Activated naive CD8-positive, alpha-beta T cell treated with anti-CD3 and anti-CD28 coated beads for 36 hours (primary cell): Measurements from ENCODE around the gene ZNF160. TPM values are rescaled to one million over a fixed set of nuclear protein-coding genes. Genes with fewer than 3 reads are reported as not detected.
"Not testable (repeated sequence)": the region's sequence is repeated elsewhere in the genome, so short reads cannot be mapped to it uniquely, and the experiment has no call there.

ENCODE experiments used
- DNase-seq: peaks from one replicate; pipeline ENCODE4 v3.0.0; 2021
- H3K27ac Mint-ChIP-seq: one replicate; pipeline ENCODE4 v1.8.0; 2022; ENCODE audit warnings: mild to moderate bottlenecking, moderate library complexity, mixed read lengths
- H3K27me3 Mint-ChIP-seq: one replicate; pipeline ENCODE4 v1.8.0; 2022; ENCODE audit warnings: mild to moderate bottlenecking, mixed read lengths
- H3K36me3 Mint-ChIP-seq: one replicate; pipeline ENCODE4 v1.8.0; 2021; ENCODE audit warnings: mild to moderate bottlenecking, mixed read lengths
- H3K4me1 Mint-ChIP-seq: one replicate; pipeline ENCODE4 v1.8.0; 2021; ENCODE audit warnings: mixed read lengths
- H3K4me3 Mint-ChIP-seq: one replicate; pipeline ENCODE4 v1.8.0; 2022; ENCODE audit warnings: mild to moderate bottlenecking, moderate library complexity, mixed read lengths
- H3K9me3 Mint-ChIP-seq: one replicate; pipeline ENCODE4 v1.8.0; 2022; ENCODE audit warnings: mixed read lengths
- total RNA-seq, 2 experiments: library from RNA; stranded (reverse); gene quantifications; one replicate each; pipeline ENCODE4 v1.2.3, GENCODE V29; 2021

ZNF160 gene
- total RNA-seq: 10 to 100 TPM; 22.6 to 27.4 TPM

- Mint-ChIP-seq H3K27ac (peak within 1 kb of the TSS; percentile 85), H3K4me3 (peak within 1 kb of the TSS; percentile 91), H3K27me3 (no peaks in the 10 kb centered on the region), H3K36me3 (peaks cover 39% of the 10 kb centered on the region), H3K9me3 (peaks cover 25% of the 10 kb centered on the region), H3K4me1 (peaks cover 27% of the 10 kb centered on the region)
- peak; percentile 99 for DNase-seq
These were observed at the start of gene ZNF160 for GRCh38 chr19:53103234-53104203. Gene ZNF160 (minus strand): TSS chr19:53103422. CDS start chr19:53086276, 17,146 bp downstream.

GRCh38 chr19:53147645-53148044, 44.4 kb upstream of the ZNF160 start:
- H3K4me3 Mint-ChIP-seq: no peak overlapping the region
- H3K9me3 Mint-ChIP-seq: peaks cover 63% of the 10 kb centered on the region
- no peak for DNase-seq
- no peaks in the 10 kb centered on the region for H3K27me3 Mint-ChIP-seq
- peaks cover 94% of the 10 kb centered on the region for H3K36me3 Mint-ChIP-seq
- H3K4me1 Mint-ChIP-seq: no peaks in the 10 kb centered on the region
- H3K27ac Mint-ChIP-seq: no peak overlapping the region

- H3K9me3 Mint-ChIP-seq: peaks cover 59% of the 10 kb centered on the region
- H3K27ac Mint-ChIP-seq: no peak overlapping the region
- H3K36me3 Mint-ChIP-seq: peaks cover 59% of the 10 kb centered on the region
- no peaks in the 10 kb centered on the region for H3K27me3 Mint-ChIP-seq
- DNase-seq: no peak
- no peak overlapping the region for H3K4me3 Mint-ChIP-seq
- H3K4me1 Mint-ChIP-seq: no peaks in the 10 kb centered on the region
These were observed 37.1 kb upstream of the ZNF160 start for GRCh38 chr19:53140351-53140750.

- peaks cover 42% of the 10 kb centered on the region for H3K36me3 Mint-ChIP-seq
- no peak for DNase-seq
- peaks cover 49% of the 10 kb centered on the region for H3K9me3 Mint-ChIP-seq
- peaks cover 8% of the 10 kb centered on the region for H3K4me1 Mint-ChIP-seq
- no peak overlapping the region for H3K27ac Mint-ChIP-seq
- H3K4me3 Mint-ChIP-seq: no peak overlapping the region
- H3K27me3 Mint-ChIP-seq: peaks cover 8% of the 10 kb centered on the region
These were observed 33.2 kb upstream of the ZNF160 start for GRCh38 chr19:53136432-53136831.

GRCh38 chr19:53132141-53132991, 29.1 kb upstream of the ZNF160 start, which contains the start of gene ZNF415:
Gene ZNF415 (minus strand): TSS chr19:53132910. CDS start chr19:53122676, 10,234 bp downstream.
- no peak within 1 kb of the TSS for H3K27ac Mint-ChIP-seq
- H3K4me1 Mint-ChIP-seq: peaks cover 12% of the 10 kb centered on the region
- peaks cover 30% of the 10 kb centered on the region for H3K36me3 Mint-ChIP-seq
- H3K9me3 Mint-ChIP-seq: peaks cover 49% of the 10 kb centered on the region
- peaks cover 12% of the 10 kb centered on the region for H3K27me3 Mint-ChIP-seq
- H3K4me3 Mint-ChIP-seq: peak within 1 kb of the TSS; percentile 70
- DNase-seq: peak; percentile 73

- Mint-ChIP-seq H3K36me3 (peaks cover 30% of the 10 kb centered on the region), H3K9me3 (peaks cover 48% of the 10 kb centered on the region), H3K27me3 (peaks cover 12% of the 10 kb centered on the region), H3K27ac (no peak overlapping the region), H3K4me3 (peak overlapping the region; percentile 70), H3K4me1 (peaks cover 12% of the 10 kb centered on the region)
- no peak for DNase-seq
These were observed 28.5 kb upstream of the ZNF160 start for GRCh38 chr19:53131727-53132126.

GRCh38 chr19:53131085-53131590, 27.9 kb upstream of the ZNF160 start:
- DNase-seq: no peak
- Mint-ChIP-seq H3K4me3 (no peak overlapping the region), H3K4me1 (peaks cover 12% of the 10 kb centered on the region), H3K27ac (no peak overlapping the region), H3K27me3 (peaks cover 12% of the 10 kb centered on the region), H3K36me3 (peaks cover 33% of the 10 kb centered on the region), H3K9me3 (peaks cover 42% of the 10 kb centered on the region)

GRCh38 chr19:53130506-53130905, 27.3 kb upstream of the ZNF160 start:
- Mint-ChIP-seq H3K36me3 (peaks cover 35% of the 10 kb centered on the region), H3K27ac (no peak overlapping the region), H3K9me3 (peaks cover 39% of the 10 kb centered on the region), H3K4me1 (peaks cover 12% of the 10 kb centered on the region), H3K4me3 (no peak overlapping the region), H3K27me3 (peaks cover 12% of the 10 kb centered on the region)
- no peak for DNase-seq

- not testable (repeated sequence) for H3K27ac Mint-ChIP-seq, DNase-seq, H3K4me3 Mint-ChIP-seq, H3K27me3 Mint-ChIP-seq, H3K4me1 Mint-ChIP-seq
- H3K36me3 Mint-ChIP-seq: peaks cover 44% of the 10 kb centered on the region
- peaks cover 42% of the 10 kb centered on the region for H3K9me3 Mint-ChIP-seq
These were observed 23.7 kb upstream of the ZNF160 start for GRCh38 chr19:53126733-53127526.

GRCh38 chr19:53123400-53123799, 20.2 kb upstream of the ZNF160 start:
- Mint-ChIP-seq H3K27me3 (no peaks in the 10 kb centered on the region), H3K4me3 (no peak overlapping the region), H3K36me3 (peaks cover 50% of the 10 kb centered on the region), H3K27ac (no peak overlapping the region), H3K9me3 (peaks cover 38% of the 10 kb centered on the region), H3K4me1 (no peaks in the 10 kb centered on the region)
- DNase-seq: no peak

GRCh38 chr19:53112286-53112685, 9.1 kb upstream of the ZNF160 start:
- no peak for DNase-seq
- Mint-ChIP-seq H3K27ac (no peak overlapping the region), H3K4me1 (no peaks in the 10 kb centered on the region), H3K4me3 (no peak overlapping the region), H3K9me3 (peaks cover 52% of the 10 kb centered on the region), H3K27me3 (no peaks in the 10 kb centered on the region), H3K36me3 (peaks cover 71% of the 10 kb centered on the region)

- Mint-ChIP-seq H3K9me3 (peaks cover 39% of the 10 kb centered on the region), H3K36me3 (peaks cover 46% of the 10 kb centered on the region), H3K27ac (no peak overlapping the region), H3K4me1 (no peaks in the 10 kb centered on the region), H3K4me3 (no peak overlapping the region), H3K27me3 (no peaks in the 10 kb centered on the region)
- DNase-seq: no peak
These were observed 6.3 kb upstream of the ZNF160 start for GRCh38 chr19:53109527-53109926.

- Mint-ChIP-seq H3K9me3 (peaks cover 19% of the 10 kb centered on the region), H3K27ac (peak overlapping the region; percentile 85), H3K4me3 (peak overlapping the region; percentile 91), H3K4me1 (peaks cover 33% of the 10 kb centered on the region), H3K27me3 (no peaks in the 10 kb centered on the region), H3K36me3 (peaks cover 43% of the 10 kb centered on the region)
- DNase-seq: peak; percentile 59
These were observed 427 bp downstream of the ZNF160 start for GRCh38 chr19:53102756-53103233.

- no peaks in the 10 kb centered on the region for H3K27me3 Mint-ChIP-seq
- peaks cover 20% of the 10 kb centered on the region for H3K9me3 Mint-ChIP-seq
These were observed 941 bp downstream of the ZNF160 start for GRCh38 chr19:53102206-53102755.

More at GRCh38 chr19:53102206-53102755, 941 bp downstream of the ZNF160 start:
- H3K4me1 Mint-ChIP-seq: peaks cover 35% of the 10 kb centered on the region
- H3K4me3 Mint-ChIP-seq: peak overlapping the region; percentile 91
- H3K36me3 Mint-ChIP-seq: peaks cover 48% of the 10 kb centered on the region
- H3K27ac Mint-ChIP-seq: peak overlapping the region; percentile 85
- DNase-seq: no peak
